Measurements from ENCODE around the gene FXYD3. TPM values are rescaled to one million over a fixed set of nuclear protein-coding genes. Genes with fewer than 3 reads are reported as not detected.

The FXYD3 gene
- total and polyA plus RNA-seq, 2 donors (not counting 1 experiment from before 2014, with no cell fraction given), result not detected

DNA sequence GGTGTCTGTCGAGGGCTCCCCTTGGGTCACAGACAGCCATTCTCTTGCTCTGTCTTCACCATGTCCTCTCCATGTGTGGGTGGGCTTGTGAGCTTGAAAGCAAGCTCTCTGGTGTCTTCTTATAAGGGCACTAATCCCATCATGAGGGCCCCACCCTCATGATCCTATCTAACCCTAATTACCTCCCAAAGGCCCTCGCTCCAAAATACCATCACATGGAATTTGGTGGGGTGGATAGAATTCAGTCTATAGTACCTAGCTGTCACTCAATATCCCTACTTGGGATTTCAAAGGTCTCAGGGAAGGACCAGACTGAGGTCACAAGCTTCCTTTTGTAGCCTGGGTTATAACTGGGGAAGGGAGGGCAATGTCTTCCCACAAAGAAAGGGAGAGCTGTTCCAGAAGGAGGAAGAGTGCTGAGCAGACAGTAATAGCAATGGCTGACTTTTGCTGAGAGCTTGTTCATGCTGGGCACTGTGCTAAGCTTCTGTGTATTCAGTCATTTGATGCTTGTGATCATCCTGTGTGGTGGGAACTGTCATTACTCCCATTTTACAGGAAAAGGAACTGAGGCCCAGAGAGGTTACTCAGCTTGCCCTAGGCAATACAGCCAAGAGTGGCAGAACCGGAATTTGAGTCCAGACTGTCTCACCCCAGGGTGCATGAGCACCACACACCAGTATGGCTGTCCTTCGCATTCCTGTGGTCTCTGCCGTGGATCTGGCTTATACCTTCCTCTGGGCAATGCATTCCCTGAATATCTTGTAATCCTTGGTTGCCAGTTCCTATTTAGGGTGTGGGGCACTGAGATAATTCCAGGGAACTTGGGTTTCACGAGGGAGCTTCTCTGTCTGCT lies 47.1 kb downstream of the FXYD3 start:
- no peak overlapping the region for H3K9ac ChIP-seq (ENCODE audit: insufficient read depth, low read length)
- no peak overlapping the region for H2AFZ ChIP-seq (ENCODE audit: low read length)
- no peaks in the 10 kb centered on the region for H3K4me1 ChIP-seq (ENCODE audit: control insufficient read depth, extremely low read depth, insufficient read depth, low read length)
- no peak for TF ChIP-seq EZH2 (IDR thresholded peaks at IDR 0.05; ENCODE audit: low read length, missing control alignments)
- TF ChIP-seq, protein P1, sequence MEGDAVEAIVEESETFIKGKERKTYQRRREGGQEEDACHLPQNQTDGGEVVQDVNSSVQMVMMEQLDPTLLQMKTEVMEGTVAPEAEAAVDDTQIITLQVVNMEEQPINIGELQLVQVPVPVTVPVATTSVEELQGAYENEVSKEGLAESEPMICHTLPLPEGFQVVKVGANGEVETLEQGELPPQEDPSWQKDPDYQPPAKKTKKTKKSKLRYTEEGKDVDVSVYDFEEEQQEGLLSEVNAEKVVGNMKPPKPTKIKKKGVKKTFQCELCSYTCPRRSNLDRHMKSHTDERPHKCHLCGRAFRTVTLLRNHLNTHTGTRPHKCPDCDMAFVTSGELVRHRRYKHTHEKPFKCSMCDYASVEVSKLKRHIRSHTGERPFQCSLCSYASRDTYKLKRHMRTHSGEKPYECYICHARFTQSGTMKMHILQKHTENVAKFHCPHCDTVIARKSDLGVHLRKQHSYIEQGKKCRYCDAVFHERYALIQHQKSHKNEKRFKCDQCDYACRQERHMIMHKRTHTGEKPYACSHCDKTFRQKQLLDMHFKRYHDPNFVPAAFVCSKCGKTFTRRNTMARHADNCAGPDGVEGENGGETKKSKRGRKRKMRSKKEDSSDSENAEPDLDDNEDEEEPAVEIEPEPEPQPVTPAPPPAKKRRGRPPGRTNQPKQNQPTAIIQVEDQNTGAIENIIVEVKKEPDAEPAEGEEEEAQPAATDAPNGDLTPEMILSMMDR (conservative IDR thresholded peaks at IDR 0.05 in 1 of 2, IDR thresholded peaks at IDR 0.05 in 1 of 2; ENCODE audit: low read depth in 1 of 2, low read length in 2 of 2), result no peak
- no peaks in the 10 kb centered on the region for H3K9me3 ChIP-seq (ENCODE audit: control insufficient read depth, insufficient read depth, low read depth, low read length)
- H3K4me2 ChIP-seq (ENCODE audit: extremely low read depth, insufficient read depth, low read length), result no peak overlapping the region
- no peak overlapping the region for H3K4me3 ChIP-seq (replicated peaks in 1 of 4; ENCODE audit: control extremely low read depth in 1 of 4, insufficient read depth in 1 of 4, low read depth in 3 of 4, low read length in 4 of 4)
- H3K27ac ChIP-seq (ENCODE audit: insufficient read depth, low read length), result no peak overlapping the region
- H3K79me2 ChIP-seq (ENCODE audit: control insufficient read depth, insufficient read depth, low read length), result no peaks in the 10 kb centered on the region
- no peaks in the 10 kb centered on the region for H4K20me1 ChIP-seq (ENCODE audit: control insufficient read depth, extremely low read depth, insufficient read depth, low read length)
- peaks cover 31% of the 10 kb centered on the region for H3K36me3 ChIP-seq (ENCODE audit: control insufficient read depth, insufficient read depth, low read length)
- H3K27me3 ChIP-seq (ENCODE audit: control insufficient read depth, insufficient read depth, low read length), result no peaks in the 10 kb centered on the region
- peak in 1 of 2 donors; percentile 64 for DNase-seq (ENCODE audit: low read depth in 2 of 2)

DNA sequence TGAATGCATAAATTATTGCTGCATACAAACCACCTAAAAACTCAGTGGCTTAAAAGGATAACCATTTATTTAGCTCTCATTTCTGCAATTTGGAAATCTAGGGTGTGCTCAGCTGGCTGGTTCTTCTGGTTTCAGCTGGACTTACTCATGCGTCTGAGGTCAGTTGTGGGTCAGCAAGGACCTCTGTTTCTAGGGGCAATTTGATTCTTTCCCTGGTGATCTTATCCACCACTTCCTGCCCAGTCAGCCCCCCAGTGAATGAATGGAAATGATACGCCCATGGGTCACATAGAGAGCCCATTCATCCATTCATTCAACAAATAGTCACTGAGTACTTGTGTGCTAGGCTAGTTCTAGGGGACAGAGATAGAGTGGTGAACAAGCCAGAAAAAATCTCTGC lies 48.8 kb downstream of the FXYD3 start:
- Histone ChIP-seq H3K4me2 (ENCODE audit: extremely low read depth, insufficient read depth, low read length) (no peak overlapping the region), H3K27ac (ENCODE audit: insufficient read depth, low read length) (no peak overlapping the region), H3K9ac (ENCODE audit: insufficient read depth, low read length) (no peak overlapping the region), H3K4me1 (ENCODE audit: control insufficient read depth, extremely low read depth, insufficient read depth, low read length) (no peaks in the 10 kb centered on the region), H3K36me3 (ENCODE audit: control insufficient read depth, insufficient read depth, low read length) (peaks cover 29% of the 10 kb centered on the region), H3K79me2 (ENCODE audit: control insufficient read depth, insufficient read depth, low read length) (no peaks in the 10 kb centered on the region), H2AFZ (ENCODE audit: low read length) (no peak overlapping the region), H3K4me3 (replicated peaks in 1 of 4; ENCODE audit: control extremely low read depth in 1 of 4, insufficient read depth in 1 of 4, low read depth in 3 of 4, low read length in 4 of 4) (no peak overlapping the region), H3K9me3 (ENCODE audit: control insufficient read depth, insufficient read depth, low read depth, low read length) (no peaks in the 10 kb centered on the region), H4K20me1 (ENCODE audit: control insufficient read depth, extremely low read depth, insufficient read depth, low read length) (no peaks in the 10 kb centered on the region), H3K27me3 (ENCODE audit: control insufficient read depth, insufficient read depth, low read length) (no peaks in the 10 kb centered on the region)
- TF ChIP-seq EZH2 (IDR thresholded peaks at IDR 0.05; ENCODE audit: low read length, missing control alignments), result no peak
- TF ChIP-seq, protein P1 (conservative IDR thresholded peaks at IDR 0.05 in 1 of 2, IDR thresholded peaks at IDR 0.05 in 1 of 2; ENCODE audit: low read depth in 1 of 2, low read length in 2 of 2), result no peak
- peak in 1 of 2 donors; percentile 21 for DNase-seq (ENCODE audit: low read depth in 2 of 2)

DNA sequence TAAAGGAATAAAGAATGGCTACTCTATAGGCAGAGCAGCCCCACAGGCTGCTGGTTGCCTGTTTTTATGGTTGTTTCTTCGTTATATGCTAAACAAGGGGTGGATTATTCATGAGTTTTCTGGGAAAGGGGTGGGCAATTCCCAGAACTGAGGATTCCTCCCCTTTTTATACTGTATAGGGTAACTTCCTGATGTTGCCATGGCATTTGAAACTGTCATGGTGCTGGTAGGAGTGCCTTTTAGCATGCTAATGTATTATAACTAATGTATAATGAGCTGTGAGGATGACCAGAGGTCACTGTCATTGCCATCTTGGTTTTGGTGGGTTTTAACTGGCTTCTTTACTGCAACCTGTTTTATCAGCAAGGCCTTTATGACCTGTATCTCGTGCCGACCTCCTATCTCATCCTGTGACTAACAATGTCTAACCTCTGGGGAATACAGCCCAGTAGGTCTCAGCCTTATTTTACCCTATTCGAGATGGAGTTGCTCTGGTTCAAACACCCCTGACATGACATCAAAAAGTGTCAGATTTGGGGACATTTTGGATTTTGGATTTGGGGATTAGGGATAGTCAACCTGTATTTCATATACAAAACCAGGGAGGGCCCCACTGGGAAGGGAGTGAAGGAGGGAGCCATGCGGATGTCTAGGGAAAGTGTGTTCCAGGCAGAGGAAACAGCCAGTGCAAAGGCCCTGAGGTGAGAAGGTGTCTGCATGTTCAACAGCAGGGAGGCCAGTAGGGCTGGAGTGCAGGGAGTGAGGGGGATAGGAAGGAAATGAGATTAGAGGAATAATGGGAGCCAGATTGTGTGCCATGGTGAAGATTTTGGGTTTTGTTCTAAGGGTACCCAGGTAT lies 49.8 kb downstream of the FXYD3 start:
- no peak for TF ChIP-seq EZH2 (IDR thresholded peaks at IDR 0.05; ENCODE audit: low read length, missing control alignments)
- TF ChIP-seq, protein P1 (conservative IDR thresholded peaks at IDR 0.05 in 1 of 2, IDR thresholded peaks at IDR 0.05 in 1 of 2; ENCODE audit: low read depth in 1 of 2, low read length in 2 of 2), result no peak
- peaks cover 29% of the 10 kb centered on the region for H3K36me3 ChIP-seq (ENCODE audit: control insufficient read depth, insufficient read depth, low read length)

More for the DNA sequence above, 49.8 kb downstream of the FXYD3 start:
- no peak overlapping the region for H3K9ac ChIP-seq (ENCODE audit: insufficient read depth, low read length)
- H3K4me3 ChIP-seq (replicated peaks in 1 of 4; ENCODE audit: control extremely low read depth in 1 of 4, insufficient read depth in 1 of 4, low read depth in 3 of 4, low read length in 4 of 4), result no peak overlapping the region
- H3K4me1 ChIP-seq (ENCODE audit: control insufficient read depth, extremely low read depth, insufficient read depth, low read length), result no peaks in the 10 kb centered on the region
- no peaks in the 10 kb centered on the region for H3K27me3 ChIP-seq (ENCODE audit: control insufficient read depth, insufficient read depth, low read length)
- H3K27ac ChIP-seq (ENCODE audit: insufficient read depth, low read length), result no peak overlapping the region
- no peaks in the 10 kb centered on the region for H3K79me2 ChIP-seq (ENCODE audit: control insufficient read depth, insufficient read depth, low read length)
- no peak for DNase-seq (ENCODE audit: low read depth in 2 of 2)
- H3K9me3 ChIP-seq (ENCODE audit: control insufficient read depth, insufficient read depth, low read depth, low read length), result no peaks in the 10 kb centered on the region
- no peaks in the 10 kb centered on the region for H4K20me1 ChIP-seq (ENCODE audit: control insufficient read depth, extremely low read depth, insufficient read depth, low read length)
- H2AFZ ChIP-seq (ENCODE audit: low read length), result no peak overlapping the region
- no peak overlapping the region for H3K4me2 ChIP-seq (ENCODE audit: extremely low read depth, insufficient read depth, low read length)
